A673 (cell line): ENCODE measurements around the gene NFKB2. TPM values are rescaled to one million over a fixed set of nuclear protein-coding genes. Genes with fewer than 3 reads are reported as not detected.

Source experiments
- BruUV-seq: library from RNA; stranded (reverse); fragments of 400-500 nt; replicated peaks from 2 replicates; lab custom pipeline; 2021; lab: Mats Ljungman, UMichigan
- CTCF ChIA-PET: fragments of 300-600 bp; sonication (Branson Sonifier 250); formaldehyde crosslinking; loops from one replicate; lab custom pipeline; 2022; ENCODE audit warnings: antibody characterized with exemption; lab: Charles Lee
- POLR2A ChIA-PET: fragments of 300-600 bp; sonication (Branson Sonifier 250); formaldehyde crosslinking; loops from one replicate; lab custom pipeline; 2022; ENCODE audit warnings: antibody characterized with exemption; ENCODE audit not compliant: low non-redundant PET; lab: Charles Lee
- DNase-seq: peaks from one replicate; pipeline ENCODE4 v3.0.0-alpha.2; 2015; ENCODE audit warnings: low spot score
- H3K27ac ChIP-seq: fragments of 200-600 bp; sonication (generic); 2 replicates; pipeline ENCODE4 v1.5.1; 2016; ENCODE audit warnings: mixed run types, low read depth, mild to moderate bottlenecking, mixed read lengths, antibody characterized with exemption, low read length; ENCODE audit not compliant: poor library complexity, severe bottlenecking
- H3K27me3 ChIP-seq: fragments of 200-600 bp; sonication (generic); replicated peaks from 2 replicates; pipeline ENCODE4 v1.6.1; 2017; ENCODE audit warnings: mixed run types, low read depth, mild to moderate bottlenecking, mixed read lengths, antibody characterized with exemption, low read length; ENCODE audit not compliant: insufficient read depth, poor library complexity
- H3K36me3 ChIP-seq: fragments of 200-600 bp; sonication (generic); 2 replicates; pipeline ENCODE4 v1.6.1; 2016; ENCODE audit warnings: mixed run types, mild to moderate bottlenecking, mixed read lengths, antibody characterized with exemption, low read length; ENCODE audit not compliant: insufficient read depth, poor library complexity, severe bottlenecking
- H3K4me1 ChIP-seq: fragments of 200-600 bp; sonication (generic); 2 replicates; pipeline ENCODE4 v1.6.1; 2017; ENCODE audit warnings: mixed run types, mild to moderate bottlenecking, mixed read lengths, antibody characterized with exemption, low read length; ENCODE audit not compliant: insufficient read depth, poor library complexity, severe bottlenecking
- H3K4me3 ChIP-seq: fragments of 200-600 bp; sonication (generic); 2 replicates; pipeline ENCODE4 v1.5.1; 2016; ENCODE audit warnings: low read depth, mixed run types, mild to moderate bottlenecking, mixed read lengths, low read length; ENCODE audit not compliant: poor library complexity, severe bottlenecking
- H3K9me3 ChIP-seq: fragments of 200-600 bp; sonication (generic); 2 replicates; pipeline ENCODE4 v1.6.1; 2016; ENCODE audit warnings: mixed run types, low read depth, mild to moderate bottlenecking, mixed read lengths, antibody characterized with exemption, low read length; ENCODE audit not compliant: poor library complexity, severe bottlenecking
- CTCF ChIP-seq: fragments of 300-800, 200-600 bp; sonication (generic); conservative IDR thresholded peaks from 2 replicates; pipeline ENCODE4 v1.5.1; 2017; ENCODE audit warnings: low read depth, mild to moderate bottlenecking, antibody characterized with exemption, low read length, moderate library complexity, mixed read lengths
- EZH2 ChIP-seq: fragments of 200-600 bp; sonication (generic); IDR thresholded peaks from 2 replicates; pipeline ENCODE4 v1.6.1; 2017; ENCODE audit warnings: borderline replicate concordance, low read depth, mild to moderate bottlenecking, mixed read lengths, antibody characterized with exemption, low read length; ENCODE audit not compliant: poor library complexity, severe bottlenecking
- intact Hi-C: fragments of 100-400 bp; cut with micrococcal nuclease; formaldehyde crosslinking; loops from one replicate; pipeline ENCODE4 v1.10.0; 2022; ENCODE audit not compliant: unreplicated experiment
- microRNA-seq: library from miRNA; unstranded; fragments of <30 nt; microRNA quantifications from one replicate; pipeline ENCODE4 v1.2.0, GENCODE V29; 2021
- total RNA-seq: library from RNA; stranded (reverse); gene quantifications from 2 replicates; pipeline ENCODE4 v1.2.3, GENCODE V29; 2021

The NFKB2 gene
- total RNA-seq, 1 experiment from 2014 or later = 29.8 TPM

- no peak for TF ChIP-seq EZH2
- Histone ChIP-seq H3K4me1 (peaks cover 6% of the 10 kb centered on the region), H3K27ac (peak overlapping the region; percentile 82), H3K4me3 (peak overlapping the region; percentile 89), H3K9me3 (no peaks in the 10 kb centered on the region), H3K36me3 (peaks cover 12% of the 10 kb centered on the region), H3K27me3 (no peaks in the 10 kb centered on the region)
- CTCF ChIA-PET = no interaction called here
- intact Hi-C loops = no loop called here
- DNase-seq = peak; percentile 93
- POLR2A ChIA-PET = interaction anchor here (0.7 kb wide), 1 partner anchor 18 kb away, joined by 4 read pairs; the partner anchor contains the start of gene CUEDC2
- no TSS peak for BruUV-seq
Observed at GRCh38 chr10:102450374-102451104, 55.0 kb downstream of the NFKB2 start.

DNA sequence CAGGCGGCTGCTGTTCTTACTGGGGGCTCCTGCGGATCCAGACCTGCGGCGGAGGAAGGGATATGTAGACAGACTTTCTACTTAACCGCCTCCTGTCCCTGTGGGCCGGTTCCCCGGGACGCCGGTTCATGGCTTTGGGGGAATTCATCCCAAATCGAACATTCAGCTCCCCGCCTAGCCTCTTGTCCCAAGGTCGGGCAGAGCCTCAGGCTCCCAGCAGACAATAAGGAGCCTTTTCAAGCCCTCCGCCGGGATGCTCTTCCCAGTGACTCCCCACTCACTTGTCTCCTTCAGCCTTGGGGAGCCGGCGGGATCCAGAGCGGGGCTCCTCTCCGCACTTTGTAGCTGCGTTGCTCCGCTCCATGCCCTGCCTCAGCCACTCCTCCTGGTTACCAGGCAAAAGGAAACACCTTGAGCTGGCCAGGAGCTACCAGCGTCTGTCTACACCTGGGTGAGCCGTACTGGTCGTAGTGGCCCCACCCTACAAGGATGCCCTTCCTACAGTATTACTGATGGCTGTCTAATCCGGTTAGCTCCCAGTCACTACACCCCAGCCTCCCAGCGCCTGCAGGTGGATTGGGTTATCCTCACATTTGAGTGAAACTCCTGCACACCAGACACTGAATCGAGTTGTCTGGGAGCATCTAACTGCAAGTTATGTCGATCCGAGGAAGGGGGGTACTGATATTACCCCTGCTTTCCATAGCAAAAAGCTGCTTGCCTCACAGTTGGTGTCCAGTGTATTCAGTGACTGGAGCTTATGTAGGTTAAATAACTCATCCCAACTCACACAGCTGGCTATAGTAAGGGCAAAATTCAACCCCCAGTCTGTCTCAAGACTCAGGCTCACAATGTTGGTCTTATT, 55.8 kb downstream of the NFKB2 start, which contains the start of gene C10orf95:
TSS of gene C10orf95 (minus strand) at position 439 of the 865 bp plus-strand sequence. CDS start 450 bp downstream, outside the sequence.
- no TSS peak for BruUV-seq
- Histone ChIP-seq H3K27ac (peak within 1 kb of the TSS; percentile 82), H3K36me3 (peaks cover 15% of the 10 kb centered on the region), H3K9me3 (no peaks in the 10 kb centered on the region), H3K4me1 (peaks cover 6% of the 10 kb centered on the region), H3K4me3 (peak within 1 kb of the TSS; percentile 89), H3K27me3 (no peaks in the 10 kb centered on the region)
- intact Hi-C loops = no loop called here
- DNase-seq = peak; percentile 39
- CTCF ChIA-PET = no interaction called here
- POLR2A ChIA-PET = no interaction called here
- TF ChIP-seq EZH2 (no peak), CTCF (no peak)

Small RNA genes lying within 50 kb of the gene (microRNA-seq; reads per million reads assigned to microRNA genes)
- gene MIR146B = 950 reads per million, percentile 80 among the genes with 10 or more reads in this experiment

Other genes starting within 250 kb of the NFKB2 start
- gene NOLC1, start 243.3 kb upstream of the NFKB2 start, total RNA-seq = 194 and 225 TPM in 2 replicates
- gene ELOVL3, start 169.4 kb upstream of the NFKB2 start, total RNA-seq = 0.44 TPM in 1 of 2 replicates, not detected in the other
- gene PITX3, start 154.2 kb upstream of the NFKB2 start, total RNA-seq = not detected in 2 replicates
- 48.4 and 50.0 TPM in 2 replicates for gene GBF1, start 150.2 kb upstream of the NFKB2 start, total RNA-seq
- 5.8 and 7.3 TPM in 2 replicates for gene PSD, start 23.1 kb downstream of the NFKB2 start, total RNA-seq
- gene FBXL15, start 25.1 kb downstream of the NFKB2 start, total RNA-seq = 8.9 and 11.6 TPM in 2 replicates
- 63.7 and 72.1 TPM in 2 replicates for gene CUEDC2, start 36.9 kb downstream of the NFKB2 start, total RNA-seq
- 0.42 TPM in 1 of 2 replicates, not detected in the other for gene C10orf95, start 55.8 kb downstream of the NFKB2 start, total RNA-seq
- 128 and 130 TPM in 2 replicates for gene ACTR1A, start 107.0 kb downstream of the NFKB2 start, total RNA-seq
- gene SUFU, start 108.3 kb downstream of the NFKB2 start, total RNA-seq = 20.5 and 23.3 TPM in 2 replicates
- 29.4 and 32.0 TPM in 2 replicates for gene TRIM8, start 248.8 kb downstream of the NFKB2 start, total RNA-seq